HL-60 (cell line): ENCODE data around the gene GRIA3.

Experiments
- DNase-seq, 2 experiments: peaks; one replicate each; pipeline ENCODE4 v3.0.0-alpha.2; 2010 to 2020; ENCODE audit warnings: low read depth in 1 of 2, low spot score in 1 of 2
- H3K27ac ChIP-seq: fragments of 250-450 bp; sonication (Bioruptor Pico); replicated peaks from 2 replicates; pipeline ENCODE4 v1.5.1; 2020; ENCODE audit warnings: mild to moderate bottlenecking, moderate library complexity
- H3K27me3 ChIP-seq: fragments of 250-450 bp; sonication (Bioruptor Pico); 2 replicates; pipeline ENCODE4 v1.5.1; 2021; ENCODE audit warnings: mild to moderate bottlenecking, moderate library complexity; ENCODE audit not compliant: insufficient read depth, poor library complexity, severe bottlenecking
- H3K4me3 ChIP-seq: replicated peaks from 2 replicates; pipeline ENCODE4 v1.5.1; 2011; ENCODE audit warnings: mild to moderate bottlenecking, control low read depth, low read length; ENCODE audit not compliant: insufficient read depth
- GABPA ChIP-seq: IDR thresholded peaks from 2 replicates; pipeline ENCODE4 v1.6.1; 2012; ENCODE audit warnings: low read depth
- POLR2AphosphoS5 ChIP-seq: IDR thresholded peaks from 2 replicates; pipeline ENCODE4 v1.6.1; 2012; ENCODE audit warnings: low read depth
- REST ChIP-seq: IDR thresholded peaks from 2 replicates; pipeline ENCODE4 v1.6.1; 2012; ENCODE audit warnings: low read depth; ENCODE audit not compliant: insufficient replicate concordance
- SPI1 ChIP-seq: IDR thresholded peaks from 2 replicates; pipeline ENCODE4 v1.6.1; 2012; ENCODE audit warnings: low read depth, mild to moderate bottlenecking, borderline replicate concordance
- TF ChIP-seq, protein P1 (sequence below): IDR thresholded peaks from one replicate; pipeline ENCODE4 v1.5.1; 2011; ENCODE audit warnings: low read length, control low read depth, inconsistent platforms; ENCODE audit not compliant: insufficient read depth

GRIA3 gene

GRCh38 chrX:123455693-123456092 is 271.6 kb downstream of the GRIA3 start:
- Histone ChIP-seq H3K4me3 (no peak overlapping the region), H3K27me3 (no peaks in the 10 kb centered on the region), H3K27ac (no peak overlapping the region)
- TF ChIP-seq SPI1 (no peak), GABPA (no peak), POLR2AphosphoS5 (no peak)
- TF ChIP-seq, protein P1, sequence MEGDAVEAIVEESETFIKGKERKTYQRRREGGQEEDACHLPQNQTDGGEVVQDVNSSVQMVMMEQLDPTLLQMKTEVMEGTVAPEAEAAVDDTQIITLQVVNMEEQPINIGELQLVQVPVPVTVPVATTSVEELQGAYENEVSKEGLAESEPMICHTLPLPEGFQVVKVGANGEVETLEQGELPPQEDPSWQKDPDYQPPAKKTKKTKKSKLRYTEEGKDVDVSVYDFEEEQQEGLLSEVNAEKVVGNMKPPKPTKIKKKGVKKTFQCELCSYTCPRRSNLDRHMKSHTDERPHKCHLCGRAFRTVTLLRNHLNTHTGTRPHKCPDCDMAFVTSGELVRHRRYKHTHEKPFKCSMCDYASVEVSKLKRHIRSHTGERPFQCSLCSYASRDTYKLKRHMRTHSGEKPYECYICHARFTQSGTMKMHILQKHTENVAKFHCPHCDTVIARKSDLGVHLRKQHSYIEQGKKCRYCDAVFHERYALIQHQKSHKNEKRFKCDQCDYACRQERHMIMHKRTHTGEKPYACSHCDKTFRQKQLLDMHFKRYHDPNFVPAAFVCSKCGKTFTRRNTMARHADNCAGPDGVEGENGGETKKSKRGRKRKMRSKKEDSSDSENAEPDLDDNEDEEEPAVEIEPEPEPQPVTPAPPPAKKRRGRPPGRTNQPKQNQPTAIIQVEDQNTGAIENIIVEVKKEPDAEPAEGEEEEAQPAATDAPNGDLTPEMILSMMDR: no peak
- no peak for DNase-seq

GRCh38 chrX:123464709-123465108 is 280.6 kb downstream of the GRIA3 start:
- no peak overlapping the region for H3K27ac ChIP-seq
- no peak for DNase-seq
- H3K4me3 ChIP-seq: no peak overlapping the region
- no peak for TF ChIP-seq GABPA
- no peak for TF ChIP-seq POLR2AphosphoS5
- TF ChIP-seq SPI1: no peak
- no peak for TF ChIP-seq REST
- TF ChIP-seq, protein P1: no peak
- no peaks in the 10 kb centered on the region for H3K27me3 ChIP-seq

- Histone ChIP-seq H3K27me3 (no peaks in the 10 kb centered on the region), H3K4me3 (no peak overlapping the region), H3K27ac (no peak overlapping the region)
- TF ChIP-seq POLR2AphosphoS5 (no peak), REST (no peak), SPI1 (no peak), GABPA (no peak)
- TF ChIP-seq, protein P1: no peak
- DNase-seq: no peak
These were observed 284.4 kb downstream of the GRIA3 start for GRCh38 chrX:123468481-123468880.

DNA sequence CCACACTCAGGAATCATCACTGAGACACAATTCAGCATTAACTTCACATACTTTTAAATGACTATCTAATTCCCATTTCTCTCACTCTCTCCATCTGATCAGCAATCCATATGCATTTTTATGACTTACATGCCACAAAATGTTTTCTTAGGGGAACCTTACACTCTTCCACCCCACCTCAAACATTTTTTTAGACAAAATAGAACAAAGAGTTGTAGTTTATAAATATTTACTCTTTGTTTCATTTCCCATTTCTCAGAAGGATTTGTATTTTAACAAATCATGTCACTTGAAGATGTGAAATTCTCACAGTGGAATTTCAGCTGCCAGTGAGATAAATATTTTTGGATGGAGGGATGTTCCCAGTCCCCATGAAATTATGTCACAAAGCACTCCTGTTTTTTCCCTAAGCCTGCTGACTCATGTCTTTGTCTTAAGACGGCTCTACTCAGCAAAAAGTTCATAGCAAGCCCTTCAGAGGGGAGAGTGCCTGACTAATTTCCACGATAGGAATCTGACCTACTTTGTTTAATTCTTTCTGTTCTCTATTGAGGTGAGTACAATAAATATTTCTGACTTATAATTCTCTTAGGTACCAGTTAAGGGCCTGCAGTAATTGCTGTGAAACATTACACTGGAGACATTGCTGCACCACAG is 291.1 kb downstream of the GRIA3 start:
- no peak overlapping the region for H3K27ac ChIP-seq
- no peaks in the 10 kb centered on the region for H3K27me3 ChIP-seq
- DNase-seq: no peak
- no peak overlapping the region for H3K4me3 ChIP-seq
- TF ChIP-seq GABPA: no peak
- TF ChIP-seq SPI1: no peak
- TF ChIP-seq POLR2AphosphoS5: no peak
- TF ChIP-seq REST: no peak
- TF ChIP-seq, protein P1: no peak
